ENCODE data around the gene ARIH1.

DNA sequence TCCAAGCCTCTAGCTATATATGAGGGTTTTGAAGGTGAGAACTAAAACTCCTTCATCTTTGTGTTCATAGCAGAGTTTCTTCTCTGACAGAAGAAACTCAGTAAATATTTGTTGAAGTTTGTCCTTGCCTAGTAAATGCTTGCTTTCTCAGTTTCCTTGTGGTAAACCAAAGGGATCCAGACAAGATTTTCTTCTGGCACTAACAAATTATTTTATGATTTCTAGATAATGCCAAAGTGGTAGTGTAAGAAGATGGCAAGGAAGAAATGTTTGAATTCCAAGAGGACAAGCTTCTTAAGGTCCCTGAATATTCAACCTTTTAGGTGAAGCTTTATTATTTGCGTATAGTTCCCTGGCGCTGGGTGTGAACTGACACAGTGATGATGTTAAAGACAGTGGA is 14.4 kb downstream of the ARIH1 start:
- TF ChIP-seq, protein P1, sequence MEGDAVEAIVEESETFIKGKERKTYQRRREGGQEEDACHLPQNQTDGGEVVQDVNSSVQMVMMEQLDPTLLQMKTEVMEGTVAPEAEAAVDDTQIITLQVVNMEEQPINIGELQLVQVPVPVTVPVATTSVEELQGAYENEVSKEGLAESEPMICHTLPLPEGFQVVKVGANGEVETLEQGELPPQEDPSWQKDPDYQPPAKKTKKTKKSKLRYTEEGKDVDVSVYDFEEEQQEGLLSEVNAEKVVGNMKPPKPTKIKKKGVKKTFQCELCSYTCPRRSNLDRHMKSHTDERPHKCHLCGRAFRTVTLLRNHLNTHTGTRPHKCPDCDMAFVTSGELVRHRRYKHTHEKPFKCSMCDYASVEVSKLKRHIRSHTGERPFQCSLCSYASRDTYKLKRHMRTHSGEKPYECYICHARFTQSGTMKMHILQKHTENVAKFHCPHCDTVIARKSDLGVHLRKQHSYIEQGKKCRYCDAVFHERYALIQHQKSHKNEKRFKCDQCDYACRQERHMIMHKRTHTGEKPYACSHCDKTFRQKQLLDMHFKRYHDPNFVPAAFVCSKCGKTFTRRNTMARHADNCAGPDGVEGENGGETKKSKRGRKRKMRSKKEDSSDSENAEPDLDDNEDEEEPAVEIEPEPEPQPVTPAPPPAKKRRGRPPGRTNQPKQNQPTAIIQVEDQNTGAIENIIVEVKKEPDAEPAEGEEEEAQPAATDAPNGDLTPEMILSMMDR (IDR thresholded peaks at IDR 0.05): no peak
- TF ChIP-seq POLR2A (IDR thresholded peaks at IDR 0.05): no peak

Measured in thyroid gland (tissue), 4 donors.